Measurements from ENCODE around the gene DUSP2. TPM values are rescaled to one million over a fixed set of nuclear protein-coding genes. Genes with fewer than 3 reads are reported as not detected.

DUSP2 gene
- total RNA-seq, 1 donor from 2014 or later = 1.1 TPM

GRCh38 chr2:96150791-96151594 is 5.8 kb upstream of the DUSP2 start:
- Mint-ChIP-seq H3K9me3 (no peaks in the 10 kb centered on the region), H3K36me3 (ENCODE audit: low read depth) (no peaks in the 10 kb centered on the region), H3K27me3 (ENCODE audit: low read depth) (peaks cover 22% of the 10 kb centered on the region), H3K4me1 (peaks cover 28% of the 10 kb centered on the region), H3K27ac (ENCODE audit: unreplicated experiment) (no peak overlapping the region), H3K4me3 (no peak overlapping the region)
- TF ChIP-seq CTCF (conservative IDR thresholded peaks at IDR 0.05) = no peak
- DNase-seq (ENCODE audit: low read depth, low spot score) = no peak

- H3K9me3 Mint-ChIP-seq = no peaks in the 10 kb centered on the region
- peaks cover 28% of the 10 kb centered on the region for H3K4me1 Mint-ChIP-seq
- H3K27me3 Mint-ChIP-seq (ENCODE audit: low read depth) = peaks cover 27% of the 10 kb centered on the region
- no peak overlapping the region for H3K27ac Mint-ChIP-seq (ENCODE audit: unreplicated experiment)
- no peak for DNase-seq (ENCODE audit: low read depth, low spot score)
- TF ChIP-seq CTCF (conservative IDR thresholded peaks at IDR 0.05) = no peak
- no peaks in the 10 kb centered on the region for H3K36me3 Mint-ChIP-seq (ENCODE audit: low read depth)
- H3K4me3 Mint-ChIP-seq = no peak overlapping the region
Measured at GRCh38 chr2:96150007-96150640, 4.9 kb upstream of the DUSP2 start.

GRCh38 chr2:96148410-96149217 is 3.4 kb upstream of the DUSP2 start:
- no peak for DNase-seq (ENCODE audit: low read depth, low spot score)
- Mint-ChIP-seq H3K4me3 (no peak overlapping the region), H3K4me1 (peaks cover 31% of the 10 kb centered on the region), H3K27me3 (ENCODE audit: low read depth) (peaks cover 38% of the 10 kb centered on the region), H3K36me3 (ENCODE audit: low read depth) (no peaks in the 10 kb centered on the region), H3K27ac (ENCODE audit: unreplicated experiment) (no peak overlapping the region), H3K9me3 (no peaks in the 10 kb centered on the region)
- no peak for TF ChIP-seq CTCF (conservative IDR thresholded peaks at IDR 0.05)

GRCh38 chr2:96147593-96148201 is 2.5 kb upstream of the DUSP2 start:
- H3K27ac Mint-ChIP-seq (ENCODE audit: unreplicated experiment) = no peak overlapping the region
- no peaks in the 10 kb centered on the region for H3K36me3 Mint-ChIP-seq (ENCODE audit: low read depth)
- H3K27me3 Mint-ChIP-seq (ENCODE audit: low read depth) = peaks cover 42% of the 10 kb centered on the region
- H3K4me3 Mint-ChIP-seq = no peak overlapping the region
- H3K4me1 Mint-ChIP-seq = peaks cover 22% of the 10 kb centered on the region
- H3K9me3 Mint-ChIP-seq = no peaks in the 10 kb centered on the region
- TF ChIP-seq CTCF (conservative IDR thresholded peaks at IDR 0.05) = no peak
- no peak for DNase-seq (ENCODE audit: low read depth, low spot score)

GRCh38 chr2:96146881-96147592 is 1.8 kb upstream of the DUSP2 start:
- DNase-seq (ENCODE audit: low read depth, low spot score) = no peak
- Mint-ChIP-seq H3K27me3 (ENCODE audit: low read depth) (peaks cover 44% of the 10 kb centered on the region), H3K36me3 (ENCODE audit: low read depth) (no peaks in the 10 kb centered on the region), H3K4me1 (peaks cover 16% of the 10 kb centered on the region), H3K9me3 (no peaks in the 10 kb centered on the region), H3K27ac (ENCODE audit: unreplicated experiment) (no peak overlapping the region), H3K4me3 (peak overlapping the region; percentile 38)
- TF ChIP-seq CTCF (conservative IDR thresholded peaks at IDR 0.05) = no peak

Data from neural crest cell (in vitro differentiated cells).